ELF-1 (cell line): Measurements from ENCODE around the gene STAMBPL1.
"Not testable (repeated sequence)": the region's sequence is repeated elsewhere in the genome, so short reads cannot be mapped to it uniquely, and the experiment has no call there.

Experiments
- DNase-seq: peaks from one replicate; pipeline ENCODE4 v3.0.0-alpha.2; 2016; ENCODE audit warnings: low read depth, low spot score

STAMBPL1 gene

GRCh38 chr10:88879534-88880281 lies at the start of gene STAMBPL1:
TSS of gene STAMBPL1 (plus strand) at chr10:88880245. CDS start at chr10:88901709, 21,464 bp downstream.
- DNase-seq: no peak

GRCh38 chr10:88830643-88831268 lies 49.3 kb upstream of the STAMBPL1 start:
- DNase-seq: no peak

- no peak for DNase-seq
These were observed 48.3 kb upstream of the STAMBPL1 start for GRCh38 chr10:88831709-88832108.

GRCh38 chr10:88832376-88832775 lies 47.7 kb upstream of the STAMBPL1 start:
- DNase-seq: no peak

GRCh38 chr10:88833156-88833555 lies 46.9 kb upstream of the STAMBPL1 start:
- DNase-seq: no peak

GRCh38 chr10:88833723-88834122 lies 46.3 kb upstream of the STAMBPL1 start:
- DNase-seq: no peak

GRCh38 chr10:88835096-88835909 lies 44.7 kb upstream of the STAMBPL1 start:
- peak; percentile 52 for DNase-seq

- DNase-seq: no peak
These were observed 44.2 kb upstream of the STAMBPL1 start for GRCh38 chr10:88835910-88836221.

GRCh38 chr10:88837632-88838031 lies 42.4 kb upstream of the STAMBPL1 start:
- not testable (repeated sequence) for DNase-seq

- DNase-seq: no peak
These were observed 41.2 kb upstream of the STAMBPL1 start for GRCh38 chr10:88838766-88839350.

GRCh38 chr10:88840104-88840503 lies 39.9 kb upstream of the STAMBPL1 start:
- no peak for DNase-seq

GRCh38 chr10:88840881-88841280 lies 39.2 kb upstream of the STAMBPL1 start:
- DNase-seq: no peak

- no peak for DNase-seq
These were observed 38.5 kb upstream of the STAMBPL1 start for GRCh38 chr10:88841316-88842111.

- DNase-seq: no peak
These were observed 36.9 kb upstream of the STAMBPL1 start for GRCh38 chr10:88843171-88843570.

GRCh38 chr10:88848499-88848898 lies 31.5 kb upstream of the STAMBPL1 start:
- DNase-seq: no peak

GRCh38 chr10:88849234-88849633 lies 30.8 kb upstream of the STAMBPL1 start:
- DNase-seq: no peak

GRCh38 chr10:88850712-88851111 lies 29.3 kb upstream of the STAMBPL1 start:
- DNase-seq: no peak

- DNase-seq: peak; percentile 8
These were observed 28.3 kb upstream of the STAMBPL1 start, which contains the start of gene ANKRD22 for GRCh38 chr10:88851706-88852105. TSS of gene ANKRD22 (minus strand) at chr10:88851844. CDS start at chr10:88851607, 237 bp downstream.

GRCh38 chr10:88852327-88852726 lies 27.7 kb upstream of the STAMBPL1 start:
- no peak for DNase-seq

GRCh38 chr10:88853155-88853881 lies 26.7 kb upstream of the STAMBPL1 start:
- DNase-seq: no peak

GRCh38 chr10:88854684-88855083 lies 25.4 kb upstream of the STAMBPL1 start:
- DNase-seq: no peak
